Measurements from ENCODE around the gene SENP1. TPM values are rescaled to one million over a fixed set of nuclear protein-coding genes. Genes with fewer than 3 reads are reported as not detected.

Gene SENP1
- total RNA-seq, 1 experiment from 2014 or later, result 24.5 TPM

- BruUV-seq (replicated peaks), result no TSS peak
Observed at GRCh38 chr12:48143898-48144297, 38.0 kb upstream of the SENP1 start.

DNA sequence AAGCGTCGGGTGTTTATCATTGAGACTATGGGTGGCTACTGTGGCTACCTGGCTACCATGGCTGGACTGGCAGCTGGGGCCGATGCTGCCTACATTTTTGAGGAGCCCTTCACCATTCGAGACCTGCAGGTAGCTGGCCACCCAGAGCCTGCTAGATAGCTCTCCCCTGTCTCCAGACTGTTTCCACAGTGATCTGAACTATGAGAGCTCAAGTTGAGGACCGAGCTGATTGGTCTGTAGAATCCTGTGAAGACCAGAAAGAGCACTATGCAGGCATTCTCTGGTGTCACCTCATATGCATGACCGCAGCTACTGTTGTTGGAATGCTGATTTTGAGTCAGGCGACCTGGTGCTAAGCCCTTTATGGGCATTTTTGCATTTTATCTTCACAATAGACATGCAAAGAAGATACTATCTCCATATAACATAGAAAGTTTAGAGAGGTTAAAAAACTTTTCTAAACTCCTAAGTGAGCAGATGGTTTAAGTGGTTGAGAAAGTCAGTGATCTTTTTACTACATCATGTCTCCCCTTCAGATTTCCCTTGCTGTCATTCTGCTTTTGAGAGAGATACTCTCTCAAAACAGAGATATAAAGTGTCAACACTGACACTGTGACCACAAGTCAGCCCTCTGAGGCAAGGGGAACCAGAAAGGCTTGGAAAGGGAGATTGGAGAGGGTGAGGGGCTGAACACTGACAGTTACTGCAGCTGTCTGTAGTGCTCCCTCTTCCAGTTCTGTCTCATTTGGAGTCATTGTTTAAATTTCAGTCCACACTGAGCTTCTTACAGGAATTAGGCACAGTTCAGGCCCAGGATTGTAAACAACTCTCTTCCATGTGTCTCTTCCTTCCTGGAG lies 37.2 kb upstream of the SENP1 start:
- intact Hi-C loops (cut with micrococcal nuclease), result no loop called here
- no TSS peak for BruUV-seq (replicated peaks)

More at GRCh38 chr12:48143898-48144297, 38.0 kb upstream of the SENP1 start:
- intact Hi-C loops (cut with micrococcal nuclease), result no loop called here
- ChIA-PET POLR2A (interaction anchor here (1.0 to 1.5 kb wide), 2 partner anchors 9 to 25 kb away, joined by 4 to 5 read pairs; partner anchors contain the start of gene PFKM), CTCF (interaction anchor here (0.7 kb wide), 1 partner anchor 138 kb away, joined by 4 read pairs; no protein-coding TSS in a partner anchor)
- H3K4me3 Mint-ChIP-seq (ENCODE audit: unreplicated experiment), result no peak overlapping the region
- H3K27me3 Mint-ChIP-seq (ENCODE audit: insufficient read depth, unreplicated experiment), result no peaks in the 10 kb centered on the region
- H3K27ac Mint-ChIP-seq (ENCODE audit: low read depth, unreplicated experiment), result no peak overlapping the region
- no peak for TF ChIP-seq CTCF (IDR thresholded peaks at IDR 0.05; ENCODE audit: unreplicated experiment)
- no peaks in the 10 kb centered on the region for H3K4me1 Mint-ChIP-seq (ENCODE audit: insufficient read depth, unreplicated experiment)
- no peaks in the 10 kb centered on the region for H3K9me3 Mint-ChIP-seq (ENCODE audit: unreplicated experiment)
- DNase-seq (ENCODE audit: unreplicated experiment), result no peak
- H3K36me3 Mint-ChIP-seq (ENCODE audit: insufficient read depth, unreplicated experiment), result peaks cover 79% of the 10 kb centered on the region

DNA sequence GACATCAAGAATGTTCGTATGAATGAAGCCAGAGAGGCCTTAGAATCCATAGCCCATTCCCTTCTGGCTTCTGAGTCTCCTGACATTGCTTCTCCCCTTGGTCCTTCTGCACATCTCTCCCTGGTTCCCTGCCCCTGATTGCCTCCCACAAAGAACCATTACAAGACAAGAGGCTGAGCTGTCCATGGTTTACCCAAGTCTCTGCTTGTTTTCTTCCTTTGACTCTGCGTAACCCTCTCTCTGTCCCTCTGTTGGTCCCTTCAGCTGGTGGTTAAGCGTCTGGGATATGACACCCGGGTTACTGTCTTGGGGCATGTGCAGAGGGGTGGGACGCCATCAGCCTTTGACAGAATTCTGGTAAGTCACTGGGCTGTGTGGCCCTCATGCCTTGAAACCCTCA lies 29.1 kb upstream of the SENP1 start:
- Mint-ChIP-seq H3K36me3 (ENCODE audit: insufficient read depth, unreplicated experiment) (peaks cover 71% of the 10 kb centered on the region), H3K27me3 (ENCODE audit: insufficient read depth, unreplicated experiment) (no peaks in the 10 kb centered on the region), H3K9me3 (ENCODE audit: unreplicated experiment) (no peaks in the 10 kb centered on the region), H3K27ac (ENCODE audit: low read depth, unreplicated experiment) (no peak overlapping the region), H3K4me1 (ENCODE audit: insufficient read depth, unreplicated experiment) (no peaks in the 10 kb centered on the region), H3K4me3 (ENCODE audit: unreplicated experiment) (no peak overlapping the region)
- ChIA-PET CTCF (interaction anchor here (1.2 kb wide), 1 partner anchor 54 kb away, joined by 3 read pairs; no protein-coding TSS in a partner anchor), POLR2A (interaction anchor here (1.1 kb wide), 1 partner anchor 9 kb away, joined by 4 read pairs; no protein-coding TSS in a partner anchor)
- TF ChIP-seq CTCF (IDR thresholded peaks at IDR 0.05; ENCODE audit: unreplicated experiment), result no peak
- no peak for DNase-seq (ENCODE audit: unreplicated experiment)
- no TSS peak for BruUV-seq (replicated peaks)
- intact Hi-C loops (cut with micrococcal nuclease), result no loop called here

More for the DNA sequence above, 37.2 kb upstream of the SENP1 start:
- TF ChIP-seq CTCF (IDR thresholded peaks at IDR 0.05; ENCODE audit: unreplicated experiment), result no peak
- H3K27me3 Mint-ChIP-seq (ENCODE audit: insufficient read depth, unreplicated experiment), result no peaks in the 10 kb centered on the region
- H3K4me3 Mint-ChIP-seq (ENCODE audit: unreplicated experiment), result no peak overlapping the region
- no peaks in the 10 kb centered on the region for H3K4me1 Mint-ChIP-seq (ENCODE audit: insufficient read depth, unreplicated experiment)
- no peak overlapping the region for H3K27ac Mint-ChIP-seq (ENCODE audit: low read depth, unreplicated experiment)
- ChIA-PET POLR2A (interaction anchor here (0.6 to 1.5 kb wide), 2 partner anchors 9 to 24 kb away, joined by 3 to 5 read pairs; partner anchors contain the start of gene PFKM), CTCF (interaction anchor here (0.6 to 1.0 kb wide), 3 partner anchors 13 to 313 kb away, joined by 3 to 4 read pairs (median 3); no protein-coding TSS in a partner anchor)
- DNase-seq (ENCODE audit: unreplicated experiment), result no peak
- H3K9me3 Mint-ChIP-seq (ENCODE audit: unreplicated experiment), result no peaks in the 10 kb centered on the region
- peaks cover 77% of the 10 kb centered on the region for H3K36me3 Mint-ChIP-seq (ENCODE audit: insufficient read depth, unreplicated experiment)

DNA sequence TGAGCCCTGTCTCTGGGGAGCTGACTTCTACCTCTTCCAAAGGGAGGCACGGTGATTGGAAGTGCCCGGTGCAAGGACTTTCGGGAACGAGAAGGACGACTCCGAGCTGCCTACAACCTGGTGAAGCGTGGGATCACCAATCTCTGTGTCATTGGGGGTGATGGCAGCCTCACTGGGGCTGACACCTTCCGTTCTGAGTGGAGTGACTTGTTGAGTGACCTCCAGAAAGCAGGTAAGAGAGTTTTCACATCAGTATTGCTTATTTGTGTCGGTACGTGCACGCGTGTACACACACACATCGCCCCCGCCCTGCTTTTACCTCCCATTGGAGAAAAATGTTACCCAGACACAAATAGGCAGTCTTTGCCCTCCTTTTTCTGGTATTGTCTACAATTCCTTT lies 26.9 kb upstream of the SENP1 start:
- intact Hi-C loops (cut with micrococcal nuclease), result no loop called here
- Mint-ChIP-seq H3K9me3 (ENCODE audit: unreplicated experiment) (no peaks in the 10 kb centered on the region), H3K4me3 (ENCODE audit: unreplicated experiment) (no peak overlapping the region), H3K27ac (ENCODE audit: low read depth, unreplicated experiment) (no peak overlapping the region), H3K27me3 (ENCODE audit: insufficient read depth, unreplicated experiment) (no peaks in the 10 kb centered on the region), H3K4me1 (ENCODE audit: insufficient read depth, unreplicated experiment) (no peaks in the 10 kb centered on the region), H3K36me3 (ENCODE audit: insufficient read depth, unreplicated experiment) (peaks cover 74% of the 10 kb centered on the region)
- no peak for DNase-seq (ENCODE audit: unreplicated experiment)
- ChIA-PET POLR2A (interaction anchor here (1.1 kb wide), 1 partner anchor 8 kb away, joined by 3 read pairs; no protein-coding TSS in a partner anchor), CTCF (interaction anchor here (0.8 to 1.0 kb wide), 2 partner anchors 28 to 29 kb away, joined by 3 to 4 read pairs; no protein-coding TSS in a partner anchor)
- TF ChIP-seq CTCF (IDR thresholded peaks at IDR 0.05; ENCODE audit: unreplicated experiment), result no peak
- no TSS peak for BruUV-seq (replicated peaks)

Data from MCF 10A (cell line).